Suprapubic skin (tissue), 3 donors: Measurements from ENCODE around the gene NRCAM.

ENCODE experiments used
- CTCF ChIP-seq, 2 donors: fragments of 200-600 bp in 1 of 2; fragments of 450-650 bp in 1 of 2; sonication (generic) in 1 of 2; IDR thresholded peaks; one replicate each; pipeline ENCODE4 v1.5.1; 2016 to 2019; ENCODE audit warnings: antibody characterized with exemption in 2 of 2, mild to moderate bottlenecking in 1 of 2, moderate library complexity in 1 of 2
- EP300 ChIP-seq: sonication (generic); formaldehyde crosslinking; IDR thresholded peaks from one replicate; pipeline ENCODE4 v1.6.1; 2017; ENCODE audit warnings: antibody characterized with exemption
- POLR2A ChIP-seq, 2 donors: fragments of 450-650 bp; IDR thresholded peaks; one replicate each; pipeline ENCODE4 v1.6.1; 2017; ENCODE audit warnings: antibody characterized with exemption in 2 of 2, mild to moderate bottlenecking in 2 of 2, moderate library complexity in 2 of 2

GRCh38 chr7:108097703-108098102 is 358.5 kb downstream of the NRCAM start:
- TF ChIP-seq CTCF (IDR thresholded peaks at IDR 0.05), result peak in 1 of 2 donors; percentile 8
- no peak for TF ChIP-seq EP300
- TF ChIP-seq POLR2A (IDR thresholded peaks at IDR 0.05), result no peak
